NCI-H82 (cell line): ENCODE measurements around the gene POGK.
"Not testable (repeated sequence)": the region's sequence is repeated elsewhere in the genome, so short reads cannot be mapped to it uniquely, and the experiment has no call there.

ENCODE experiments used
- DNase-seq: peaks from one replicate; lab custom pipeline; 2025; lab: John Stamatoyannopoulos, UW

POGK gene

DNA sequence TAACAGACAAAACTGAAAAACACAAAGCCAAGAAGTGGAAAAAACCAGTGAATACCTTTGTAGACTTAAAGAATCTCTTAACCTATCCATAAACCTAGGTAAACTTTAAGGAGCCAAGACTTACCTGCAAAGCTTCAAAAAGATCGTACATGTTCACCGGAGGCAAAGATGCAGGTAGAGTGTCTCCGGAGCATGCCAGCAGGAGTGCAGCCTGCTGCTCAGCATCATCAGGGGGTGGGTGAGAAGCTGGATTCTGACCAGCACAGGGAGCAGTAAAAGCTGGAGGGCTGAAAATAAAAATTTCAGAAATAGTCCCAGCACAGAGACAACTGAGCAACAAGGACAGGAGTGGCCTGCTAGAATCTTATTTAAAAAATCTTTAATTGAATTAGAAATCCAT is 18.7 kb downstream of the POGK start:
- DNase-seq: no peak

DNA sequence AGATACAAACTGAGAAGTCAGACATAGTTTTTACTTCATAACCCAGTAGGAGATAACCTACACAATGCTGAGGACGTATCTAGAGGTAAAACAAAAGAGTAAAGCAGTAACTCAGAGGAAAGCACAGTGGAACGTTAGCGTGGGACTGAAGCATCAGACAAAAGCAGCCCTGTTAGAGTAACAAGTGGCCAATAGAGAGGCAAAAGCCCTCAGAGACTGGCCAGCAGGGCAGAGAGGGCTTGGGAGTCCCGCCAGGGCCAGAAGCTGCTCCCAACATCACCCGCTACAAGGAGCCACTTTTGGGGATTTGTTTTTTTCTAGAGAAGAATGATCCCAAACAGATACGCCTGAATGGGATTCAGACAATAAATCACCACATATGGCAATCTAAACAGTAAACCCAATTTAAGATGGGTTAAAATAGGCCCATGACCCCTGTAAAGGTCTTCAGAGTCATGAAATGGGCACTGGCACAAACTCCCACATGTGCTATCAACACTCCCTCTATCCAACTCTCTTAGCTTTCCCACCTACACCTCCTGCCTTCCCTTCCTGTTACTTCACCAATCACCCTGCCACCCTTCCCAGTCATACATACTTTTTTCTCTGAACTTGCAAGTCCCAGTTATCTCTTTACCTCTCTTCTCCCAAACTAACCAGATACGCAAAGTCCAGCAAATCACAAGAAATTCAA is 19.6 kb downstream of the POGK start:
- DNase-seq: no peak

DNA sequence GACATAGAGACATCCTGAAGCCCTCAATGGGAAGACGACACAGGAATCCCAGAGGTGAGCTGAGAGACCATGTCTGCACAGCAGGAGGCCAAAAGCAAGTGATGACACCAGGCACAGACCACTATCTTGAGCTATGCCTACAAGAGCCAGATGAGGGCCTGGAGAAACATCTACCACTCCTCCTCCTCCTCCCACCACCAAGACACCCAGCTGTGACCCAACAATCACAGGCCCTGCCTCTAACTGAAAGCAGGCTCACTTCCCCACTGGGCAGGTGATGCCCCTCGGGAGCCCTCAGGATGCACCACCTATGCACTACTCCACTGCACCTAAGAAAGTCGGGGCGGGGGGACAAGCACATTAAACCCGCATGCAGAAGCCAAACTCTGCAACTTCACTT is 20.3 kb downstream of the POGK start:
- no peak for DNase-seq

GRCh38 chr1:166865926-166866325 is 26.7 kb downstream of the POGK start:
- no peak for DNase-seq

- DNase-seq: no peak
Measured at GRCh38 chr1:166868639-166869038, 29.4 kb downstream of the POGK start.

GRCh38 chr1:166869318-166870099 is 30.2 kb downstream of the POGK start:
- DNase-seq: no peak

- DNase-seq: no peak
Measured at GRCh38 chr1:166870584-166870983, 31.3 kb downstream of the POGK start.

GRCh38 chr1:166874464-166874863 is 35.2 kb downstream of the POGK start:
- peak; percentile 85 for DNase-seq

DNA sequence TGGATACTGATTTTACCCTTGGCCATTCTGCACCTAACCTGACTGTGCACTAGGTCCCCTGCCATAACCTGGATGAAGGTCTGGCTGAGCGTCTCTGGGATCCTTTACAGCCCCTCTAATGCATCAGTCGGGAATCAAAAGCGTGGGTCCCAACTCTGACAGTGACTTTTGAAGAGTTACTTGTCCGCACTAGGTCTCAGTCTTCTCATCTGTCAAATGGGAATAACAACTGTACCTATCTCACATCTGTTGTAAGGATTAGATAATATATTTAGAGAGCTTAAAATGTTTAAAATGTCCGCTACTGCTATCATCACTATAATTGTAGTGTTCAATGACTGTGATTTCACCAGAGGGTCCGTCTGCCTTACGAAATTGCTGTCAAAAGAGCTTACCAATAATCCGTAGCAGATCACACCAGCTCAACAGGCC is 36.0 kb downstream of the POGK start:
- DNase-seq: no peak

DNA sequence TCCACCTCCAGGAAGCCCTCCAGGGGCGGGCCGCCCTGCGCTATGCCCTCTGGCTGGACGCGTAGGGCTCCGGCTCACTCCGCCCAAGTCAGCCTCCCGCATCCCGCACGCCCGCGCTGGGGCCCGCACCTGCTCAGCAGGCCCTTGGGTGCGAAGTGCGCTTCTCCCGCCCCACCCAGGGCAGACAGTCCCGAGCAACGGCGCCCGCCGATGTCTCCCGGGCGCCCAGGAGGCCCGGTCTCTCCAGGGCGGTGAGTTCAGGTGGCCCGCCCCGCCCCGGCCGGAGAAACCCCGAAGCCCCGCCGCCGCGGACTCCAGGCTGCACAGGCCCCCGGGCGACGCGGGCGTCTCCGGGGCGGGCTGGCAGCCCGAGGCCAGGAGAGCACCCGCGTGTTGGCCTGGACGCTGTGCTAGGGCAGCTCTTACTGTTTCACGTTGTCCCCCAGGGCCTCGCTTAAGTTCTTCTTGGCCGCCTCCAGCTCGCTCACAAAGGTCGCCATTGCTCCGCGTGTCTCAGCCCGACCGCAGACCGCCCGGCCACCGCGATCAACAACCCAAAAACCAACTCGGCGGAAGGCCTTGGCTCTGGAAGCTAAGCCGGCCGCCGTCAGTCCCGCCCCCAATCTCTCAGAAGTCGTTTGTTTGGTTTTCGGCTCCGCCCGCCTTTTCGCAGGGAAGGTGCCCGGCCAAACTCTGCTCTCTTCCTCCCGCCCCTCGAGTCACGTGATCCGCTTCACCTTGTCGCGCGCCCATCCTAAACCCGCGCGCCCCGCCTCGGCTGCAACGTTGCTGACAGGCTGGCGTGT is 36.7 kb downstream of the POGK start, which contains the start of gene TADA1:
Gene TADA1 (minus strand): TSS at position 531 of the 806 bp plus-strand sequence. CDS start 31 bp downstream, at position 500.
- DNase-seq: peak; percentile 100

- no peak for DNase-seq
Measured at GRCh38 chr1:166876540-166876838, 37.2 kb downstream of the POGK start.

- not testable (repeated sequence) for DNase-seq
Measured at GRCh38 chr1:166878173-166878917, 39.1 kb downstream of the POGK start.

- peak; percentile 67 for DNase-seq
Measured at GRCh38 chr1:166882893-166883292, 43.6 kb downstream of the POGK start.

DNA sequence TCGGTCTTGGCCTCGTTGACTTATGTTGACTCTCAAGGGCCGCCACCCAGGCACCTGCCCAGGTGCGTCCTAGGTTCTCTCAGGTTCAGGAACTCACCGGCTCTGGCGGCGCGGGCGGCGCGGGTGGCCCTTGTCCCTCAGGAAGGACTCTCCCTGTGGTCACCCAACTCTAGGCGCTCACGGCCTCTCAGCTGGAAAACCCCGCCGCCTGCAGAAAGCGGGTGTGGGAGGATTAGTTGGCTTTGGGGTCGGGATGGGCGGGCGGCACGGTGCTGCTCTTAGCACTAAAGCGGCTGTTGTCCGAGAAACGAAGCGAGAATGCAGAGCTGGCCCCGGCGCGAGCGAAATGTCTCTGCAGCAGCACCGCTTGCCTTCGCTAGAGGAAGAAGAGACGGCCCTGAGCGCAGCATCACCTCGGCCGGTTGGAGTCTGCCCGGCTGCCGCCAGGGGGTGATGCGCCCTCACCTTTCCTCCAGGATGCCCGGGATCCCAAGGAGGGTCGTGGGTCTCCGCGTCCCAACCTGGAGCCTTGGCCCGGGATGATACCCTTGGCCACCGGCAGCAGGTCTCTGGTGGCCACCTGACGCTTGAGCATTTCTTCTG is 44.9 kb downstream of the POGK start:
- peak; percentile 27 for DNase-seq

GRCh38 chr1:166884971-166885370 is 45.7 kb downstream of the POGK start:
- DNase-seq: no peak

DNA sequence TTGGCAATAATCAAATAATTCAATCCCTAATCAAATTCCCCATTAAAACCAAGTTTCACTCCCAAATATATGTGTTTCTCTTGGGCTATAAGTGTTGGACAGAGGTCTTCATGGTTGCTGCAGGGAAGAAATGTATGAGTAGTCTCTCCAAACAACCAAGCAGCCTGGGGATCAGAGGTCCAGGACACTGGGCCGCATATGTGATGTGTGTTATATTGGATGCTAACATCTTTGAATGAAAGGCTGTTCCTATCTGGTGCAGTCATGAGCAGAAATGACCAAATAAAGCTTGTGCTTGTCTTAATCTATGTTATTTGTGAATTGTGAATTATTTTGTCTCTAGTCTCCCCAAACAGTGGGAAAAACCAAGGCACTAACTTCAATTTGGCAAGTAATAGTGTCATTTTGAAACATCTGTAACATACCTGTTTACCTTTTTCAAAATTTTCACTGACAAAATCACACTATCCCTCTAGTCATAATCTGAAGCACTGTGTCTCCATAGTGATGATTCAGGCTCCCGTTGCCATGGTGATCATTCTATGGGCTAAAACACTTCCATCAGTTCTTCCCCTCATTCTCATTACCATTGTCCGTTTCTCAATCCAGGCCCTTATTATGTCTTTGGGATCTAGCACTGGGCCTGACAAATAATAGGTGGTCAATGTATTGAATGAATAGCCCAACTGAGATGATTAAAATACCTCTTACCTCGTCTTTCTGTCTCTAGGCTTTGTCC is 49.3 kb downstream of the POGK start:
- no peak for DNase-seq

- no peak for DNase-seq
Measured at GRCh38 chr1:166889776-166890175, 50.5 kb downstream of the POGK start.

DNA sequence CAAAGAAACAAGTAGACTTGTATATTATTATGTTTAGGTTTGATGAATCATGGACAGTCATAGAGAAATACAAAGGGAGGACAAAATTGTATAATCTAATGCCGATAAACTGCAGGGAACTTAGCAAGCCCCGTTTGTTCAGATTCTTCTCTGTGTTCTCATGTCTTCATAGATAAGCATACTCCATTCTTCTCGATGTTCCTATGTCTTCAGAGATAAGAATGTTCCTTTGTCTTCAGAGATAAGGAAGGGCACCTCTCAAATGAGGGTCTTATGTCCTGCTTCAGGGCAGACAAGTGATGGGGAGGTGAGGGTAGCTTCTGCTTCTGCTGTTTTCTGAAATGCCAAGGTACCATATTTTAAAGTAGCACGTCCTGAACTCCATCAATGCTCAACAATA is 56.5 kb downstream of the POGK start:
- no peak for DNase-seq

- DNase-seq: no peak
Measured at GRCh38 chr1:166899769-166900168, 60.5 kb downstream of the POGK start.

GRCh38 chr1:166900987-166901386 is 61.7 kb downstream of the POGK start:
- DNase-seq: no peak

DNA sequence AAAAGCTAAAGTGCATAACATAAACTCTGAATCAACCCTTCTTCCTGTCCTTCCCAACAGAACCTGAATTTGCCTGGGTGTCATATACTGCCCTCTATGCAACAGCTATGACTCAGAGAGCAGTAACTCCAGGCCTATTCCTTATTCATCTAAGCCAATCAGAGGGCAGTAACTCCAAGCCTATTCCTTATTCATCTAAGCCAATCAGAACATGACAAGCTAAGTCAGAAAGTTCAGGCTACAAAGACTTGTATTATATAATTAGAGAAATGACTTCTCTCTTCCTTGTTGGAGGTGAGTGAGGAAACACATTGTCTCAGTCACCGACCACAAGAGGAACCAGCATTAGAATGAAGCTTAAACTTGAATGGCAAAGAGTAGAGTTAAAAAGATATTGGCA is 63.0 kb downstream of the POGK start:
- no peak for DNase-seq
